GM21717 (cell line): ENCODE results near the gene ZCCHC7.
"Not testable (repeated sequence)": the region's sequence is repeated elsewhere in the genome, so short reads cannot be mapped to it uniquely, and the experiment has no call there.

Experiments
- ATAC-seq: cut with Tn5 transposase; IDR thresholded peaks from one replicate; pipeline ENCODE4 v1.9.1; 2021; ENCODE audit warnings: mild to moderate bottlenecking, moderate library complexity; ENCODE audit not compliant: unreplicated experiment

The ZCCHC7 gene

DNA sequence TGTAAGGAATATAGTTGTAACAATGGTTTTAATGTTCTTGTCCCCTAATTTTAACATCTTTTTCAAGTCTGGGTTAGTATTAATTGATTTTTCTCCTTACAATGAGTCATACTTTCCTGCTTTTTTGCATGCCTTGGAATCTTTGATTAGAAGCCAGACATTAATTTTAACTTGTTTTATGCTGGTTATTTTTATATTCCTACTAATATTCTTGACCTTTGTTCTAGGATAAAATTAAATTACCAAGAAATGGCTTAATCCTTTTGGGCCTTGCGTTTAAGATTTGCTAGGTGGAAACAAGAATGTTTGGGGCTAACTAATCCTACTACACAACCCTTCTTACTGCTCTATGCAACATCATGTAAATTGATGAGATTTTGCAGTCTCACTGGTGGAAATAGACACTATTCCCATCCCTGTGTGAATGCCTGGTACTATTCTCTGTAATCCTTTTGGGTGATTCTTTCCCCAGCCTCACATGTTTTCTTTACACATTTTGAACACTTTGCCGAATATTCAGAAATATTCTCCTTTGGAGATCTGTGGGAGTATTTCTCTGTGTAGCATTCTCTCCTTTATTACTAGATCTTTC, 47.2 kb downstream of the ZCCHC7 start:
- no peak for ATAC-seq

DNA sequence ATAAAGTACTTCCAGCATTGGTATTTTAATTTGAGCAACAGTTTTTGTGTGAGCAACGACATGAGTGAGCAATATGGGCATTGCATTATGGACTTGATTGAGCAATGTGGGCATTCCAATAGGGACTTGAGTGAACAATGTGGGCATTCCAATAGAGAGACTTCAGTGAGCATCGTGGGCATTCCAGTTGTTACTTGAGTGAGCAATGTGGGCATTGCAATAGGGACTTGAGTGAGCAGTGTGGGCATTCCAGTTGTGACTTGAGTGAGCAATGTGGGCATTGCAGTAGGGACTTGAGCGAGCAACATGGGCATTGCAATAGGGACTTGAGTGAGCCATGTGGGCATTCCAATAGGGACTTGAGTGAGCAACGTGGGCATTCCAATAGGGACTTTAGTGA, 52.2 kb downstream of the ZCCHC7 start:
- ATAC-seq = no peak

DNA sequence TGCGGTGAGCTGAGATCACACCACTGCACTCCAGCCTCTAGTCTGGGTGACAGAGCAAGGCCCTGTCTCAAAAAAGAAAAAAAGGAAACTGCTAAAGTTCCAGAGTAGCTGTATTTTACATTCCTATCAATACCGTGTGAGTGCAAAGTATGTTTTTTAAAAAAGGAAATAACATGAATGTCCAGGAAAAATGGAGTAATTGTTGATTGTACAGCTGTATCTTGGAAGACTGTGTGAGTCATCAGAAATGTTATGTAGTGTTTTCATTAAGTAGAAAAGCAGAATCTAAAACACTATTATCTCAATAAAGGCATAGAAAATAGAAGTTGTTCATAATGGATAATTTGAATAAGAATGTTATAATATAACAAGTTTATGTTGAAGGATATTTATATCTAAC, 53.9 kb downstream of the ZCCHC7 start:
- ATAC-seq = no peak

- no peak for ATAC-seq
Measured at GRCh38 chr9:37178742-37179141, 58.4 kb downstream of the ZCCHC7 start.

- no peak for ATAC-seq
Measured at GRCh38 chr9:37179576-37179975, 59.2 kb downstream of the ZCCHC7 start.

- no peak for ATAC-seq
Measured at GRCh38 chr9:37180138-37180537, 59.8 kb downstream of the ZCCHC7 start.

DNA sequence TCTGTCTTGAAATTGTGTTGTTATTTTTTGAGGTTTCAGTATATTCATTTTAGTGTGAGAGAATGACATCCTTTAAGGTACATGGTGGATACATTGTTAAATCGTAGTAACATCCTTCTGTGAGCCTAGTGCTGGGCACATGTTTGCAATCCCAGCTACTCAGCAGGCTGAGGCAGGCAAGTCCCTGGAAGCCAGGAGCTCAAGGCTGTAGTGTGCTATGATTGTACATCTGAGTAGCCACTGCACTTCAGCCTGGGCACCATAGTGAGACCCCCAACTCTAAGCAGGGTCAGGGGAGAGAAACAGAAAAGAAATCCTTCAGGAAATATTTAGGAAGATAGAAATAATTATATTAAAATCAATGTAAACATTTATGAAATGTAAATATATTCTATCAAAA, 62.3 kb downstream of the ZCCHC7 start:
- ATAC-seq = no peak

- ATAC-seq = no peak
Measured at GRCh38 chr9:37184905-37185867, 64.8 kb downstream of the ZCCHC7 start.

DNA sequence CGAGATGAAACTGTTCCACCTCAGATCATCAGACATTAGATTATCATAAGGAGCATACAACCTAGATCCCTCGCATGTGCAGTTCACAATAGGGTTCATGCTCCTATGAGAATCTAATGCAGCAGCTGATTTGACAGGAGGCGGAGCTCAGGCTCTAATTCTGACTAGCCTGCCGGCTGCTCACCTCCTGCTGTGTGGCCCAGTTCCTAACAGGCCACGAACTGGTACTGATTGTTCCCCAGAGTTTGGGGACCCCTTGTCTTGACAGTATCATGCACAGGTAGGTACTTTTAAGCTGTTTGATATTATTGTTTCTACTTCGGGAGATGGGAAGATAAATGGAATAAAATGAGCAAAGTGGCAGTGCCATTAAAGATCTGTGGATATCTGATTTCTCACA, 66.9 kb downstream of the ZCCHC7 start:
- peak; percentile 54 for ATAC-seq

GRCh38 chr9:37187713-37188439, 67.5 kb downstream of the ZCCHC7 start:
- ATAC-seq = peak; percentile 65

GRCh38 chr9:37190739-37191138, 70.4 kb downstream of the ZCCHC7 start:
- not testable (repeated sequence) for ATAC-seq

DNA sequence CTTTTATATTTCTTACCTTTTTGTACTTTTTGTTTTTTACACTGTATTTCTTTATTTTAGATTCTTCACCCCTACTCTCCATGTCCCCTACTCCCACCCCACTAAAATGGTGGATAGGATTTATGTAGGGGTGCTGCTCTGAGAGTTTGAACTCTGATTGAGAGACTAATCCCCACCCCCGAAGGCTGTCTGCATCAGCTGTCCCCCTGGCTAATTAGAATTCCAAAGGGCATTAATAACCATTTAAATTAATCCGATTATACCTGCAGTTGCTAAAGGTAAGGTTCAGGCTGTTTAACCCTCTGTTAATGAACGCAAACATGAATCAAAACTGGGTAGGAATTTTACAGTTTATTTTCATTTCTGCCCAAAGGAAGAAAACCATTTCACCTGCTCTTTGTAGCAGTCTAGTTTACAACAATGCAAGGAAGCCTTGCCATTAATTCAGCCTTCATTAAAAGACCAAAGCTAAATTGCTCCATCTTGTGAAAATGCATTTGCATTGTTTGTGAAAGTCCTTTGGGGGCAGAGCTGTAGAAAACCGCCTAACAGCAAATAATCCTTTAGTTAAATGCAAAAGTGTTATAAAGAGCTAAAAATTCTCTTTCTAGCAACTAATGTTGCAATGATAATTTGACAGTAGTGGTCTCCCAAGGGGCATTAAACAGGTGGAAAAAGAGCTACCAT, 71.2 kb downstream of the ZCCHC7 start:
- no peak for ATAC-seq

DNA sequence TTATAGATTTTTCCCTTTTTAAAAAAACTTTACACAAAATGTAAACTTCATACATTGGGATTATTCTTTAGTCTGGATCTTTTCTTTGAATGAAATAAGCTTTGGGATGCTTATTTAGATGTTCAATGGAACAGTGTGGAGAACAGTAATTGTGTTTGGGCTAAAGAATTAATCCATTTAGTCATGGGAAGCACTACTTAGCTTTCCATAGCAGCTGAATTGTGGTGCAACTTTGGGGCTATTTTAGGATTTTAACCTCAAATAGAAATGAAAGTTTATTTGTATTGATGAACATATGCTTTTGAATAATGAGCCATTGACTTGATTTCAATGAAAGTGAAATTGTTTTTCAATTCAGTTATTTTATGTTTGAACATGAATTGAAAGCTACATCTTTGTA, 72.4 kb downstream of the ZCCHC7 start:
- ATAC-seq = no peak

- ATAC-seq = peak; percentile 44
Measured at GRCh38 chr9:37197158-37198038, 77.0 kb downstream of the ZCCHC7 start.

- ATAC-seq = no peak
Measured at GRCh38 chr9:37198039-37198729, 77.8 kb downstream of the ZCCHC7 start.

DNA sequence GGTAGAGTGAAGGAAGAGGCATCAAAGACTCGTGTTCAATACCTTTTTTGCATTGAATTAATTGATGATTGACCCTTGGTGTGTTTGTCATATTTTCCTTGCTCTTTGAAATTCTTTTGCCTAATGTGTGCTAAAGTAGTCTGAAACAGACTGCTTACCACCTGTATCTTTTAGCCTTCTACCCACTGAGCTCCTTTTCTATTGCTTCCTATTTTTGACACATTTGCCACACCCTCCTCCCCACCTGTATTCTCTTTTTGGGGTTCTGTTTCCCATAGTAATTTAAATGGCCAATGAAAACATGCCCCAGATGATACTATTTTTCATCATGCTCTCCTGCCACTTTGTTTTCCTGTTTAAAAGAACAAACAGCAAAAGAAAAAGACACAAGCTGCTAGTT, 78.5 kb downstream of the ZCCHC7 start:
- no peak for ATAC-seq

DNA sequence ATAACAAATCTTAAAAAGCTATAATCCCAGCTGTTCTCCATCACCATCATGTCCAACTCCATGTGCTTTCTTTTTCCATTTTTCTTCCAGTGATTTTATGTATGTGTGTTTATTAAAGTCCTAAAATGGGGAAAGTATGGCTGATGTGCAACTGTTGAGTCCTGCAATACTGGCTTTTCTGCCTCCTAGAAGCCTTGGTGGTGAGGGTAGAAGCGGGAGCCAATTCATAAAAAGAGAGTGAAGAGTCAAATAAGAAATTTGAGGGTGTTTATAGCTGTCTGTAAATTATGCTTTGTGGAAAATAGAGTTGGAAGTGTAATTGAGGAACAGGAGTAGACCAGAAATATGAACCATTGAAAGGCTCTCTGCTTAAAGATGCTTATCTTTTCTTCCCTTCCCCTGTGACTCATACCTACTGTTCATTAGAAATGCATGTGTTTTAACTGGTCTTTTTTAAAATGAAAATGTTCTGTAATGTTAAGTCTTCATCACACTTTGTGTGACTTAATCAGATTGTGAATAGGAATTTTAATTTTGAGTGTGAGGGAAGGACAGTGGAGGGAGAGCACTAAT, 80.1 kb downstream of the ZCCHC7 start:
- no peak for ATAC-seq

- no peak for ATAC-seq
Measured at GRCh38 chr9:37201581-37201980, 81.2 kb downstream of the ZCCHC7 start.

GRCh38 chr9:37202091-37202490, 81.7 kb downstream of the ZCCHC7 start:
- ATAC-seq = no peak
